Neural cell (in vitro differentiated cells): Measurements from ENCODE around the gene C1GALT1. TPM values are rescaled to one million over a fixed set of nuclear protein-coding genes. Genes with fewer than 3 reads are reported as not detected.

Experiments
- H2AFZ ChIP-seq: fragments of 200-600, 300-800 bp; sonication (generic), shearing (Covaris generic); 2 replicates; pipeline ENCODE4 v1.6.0; 2014; ENCODE audit warnings: low read depth, mild to moderate bottlenecking, antibody characterized with exemption, low read length, moderate library complexity
- H3F3A ChIP-seq: fragments of 200-600 bp; shearing (Covaris generic); 2 replicates; pipeline ENCODE4 v1.6.1; 2016; ENCODE audit warnings: mild to moderate bottlenecking, moderate library complexity, mixed read lengths, antibody characterized with exemption, low read length; ENCODE audit not compliant: insufficient read depth, poor library complexity, severe bottlenecking
- H3K27ac ChIP-seq: fragments of 200-600, 300-800 bp; sonication (generic), shearing (Covaris generic); 2 replicates; pipeline ENCODE4 v1.5.1; 2014; ENCODE audit warnings: mild to moderate bottlenecking, low read length, moderate library complexity
- H3K27me3 ChIP-seq: fragments of 300-800, 200-600 bp; sonication (generic), shearing (Covaris generic); 2 replicates; pipeline ENCODE4 v1.6.0; 2014; ENCODE audit warnings: mild to moderate bottlenecking, low read depth, low read length, moderate library complexity; ENCODE audit not compliant: insufficient read depth
- H3K36me3 ChIP-seq: fragments of 300-800, 200-600 bp; sonication (generic), shearing (Covaris generic); 2 replicates; pipeline ENCODE4 v1.5.1; 2014; ENCODE audit warnings: mild to moderate bottlenecking, antibody characterized with exemption, low read length, moderate library complexity; ENCODE audit not compliant: insufficient read depth
- H3K4me2 ChIP-seq: fragments of 300-800, 200-600 bp; sonication (generic), shearing (Covaris generic); 2 replicates; pipeline ENCODE4 v1.6.0; 2014; ENCODE audit warnings: mild to moderate bottlenecking, low read length
- H3K4me3 ChIP-seq: fragments of 300-800, 200-600 bp; sonication (generic), shearing (Covaris generic); 2 replicates; pipeline ENCODE4 v1.5.1; 2014; ENCODE audit warnings: mild to moderate bottlenecking, low read length, moderate library complexity
- H3K79me2 ChIP-seq: fragments of 200-600 bp; shearing (Covaris generic); replicated peaks from 2 replicates; pipeline ENCODE4 v1.6.0; 2014; ENCODE audit warnings: mild to moderate bottlenecking, low read length, moderate library complexity; ENCODE audit not compliant: insufficient read depth
- H3K9ac ChIP-seq: fragments of 300-800, 200-600 bp; sonication (generic), shearing (Covaris generic); 2 replicates; pipeline ENCODE4 v1.6.1; 2016; ENCODE audit warnings: mild to moderate bottlenecking, low read length, mixed read lengths
- H3K9me2 ChIP-seq: fragments of 200-600 bp; shearing (Covaris generic); 2 replicates; pipeline ENCODE4 v1.6.1; 2016; ENCODE audit warnings: mild to moderate bottlenecking, low read length, mixed read lengths; ENCODE audit not compliant: insufficient read depth
- H3K9me3 ChIP-seq: fragments of 200-600, 300-800 bp; sonication (generic), shearing (Covaris generic); 2 replicates; pipeline ENCODE4 v1.6.1; 2016; ENCODE audit warnings: mild to moderate bottlenecking, mixed run types, low read length, moderate library complexity, mixed read lengths
- H4K20me1 ChIP-seq: fragments of 200-600 bp; shearing (Covaris generic); 2 replicates; pipeline ENCODE4 v1.6.1; 2016; ENCODE audit warnings: mild to moderate bottlenecking, mixed run types; ENCODE audit not compliant: insufficient read depth
- CTCF ChIP-seq: fragments of 450-650 bp; IDR thresholded peaks from 2 replicates; pipeline ENCODE4 v1.5.1; 2014; ENCODE audit warnings: antibody characterized with exemption, mild to moderate bottlenecking, moderate library complexity; ENCODE audit not compliant: poor library complexity, severe bottlenecking
- EP300 ChIP-seq: fragments of 450-650 bp; conservative IDR thresholded peaks from 2 replicates; pipeline ENCODE4 v1.6.1; 2014; ENCODE audit warnings: antibody characterized with exemption, mild to moderate bottlenecking, moderate library complexity; ENCODE audit not compliant: poor library complexity, severe bottlenecking
- EZH2 ChIP-seq: fragments of 200-600, 300-800 bp; shearing (Covaris generic), sonication (generic); IDR thresholded peaks from 2 replicates; pipeline ENCODE4 v1.6.1; 2014; ENCODE audit warnings: antibody characterized with exemption, low read length, borderline replicate concordance, mild to moderate bottlenecking; ENCODE audit not compliant: insufficient read depth, poor library complexity, severe bottlenecking
- MXI1 ChIP-seq: fragments of 450-650 bp; conservative IDR thresholded peaks from 2 replicates; pipeline ENCODE4 v1.6.1; 2014; ENCODE audit warnings: antibody characterized with exemption, mild to moderate bottlenecking; ENCODE audit not compliant: poor library complexity, severe bottlenecking
- POLR2AphosphoS5 ChIP-seq: IDR thresholded peaks from 2 replicates; pipeline ENCODE4 v1.6.1; 2012
- RAD21 ChIP-seq: fragments of 450-650 bp; conservative IDR thresholded peaks from 2 replicates; pipeline ENCODE4 v1.6.1; 2014; ENCODE audit warnings: antibody characterized with exemption, mild to moderate bottlenecking, moderate library complexity
- REST ChIP-seq: IDR thresholded peaks from 2 replicates; pipeline ENCODE4 v1.6.1; 2012; ENCODE audit warnings: borderline replicate concordance
- SMC3 ChIP-seq: fragments of 450-650 bp; conservative IDR thresholded peaks from 2 replicates; pipeline ENCODE4 v1.6.1; 2014; ENCODE audit warnings: antibody characterized with exemption, mild to moderate bottlenecking, moderate library complexity; ENCODE audit not compliant: poor library complexity
- TAF1 ChIP-seq: IDR thresholded peaks from 2 replicates; pipeline ENCODE4 v1.6.1; 2012; ENCODE audit warnings: low read depth
- polyA plus RNA-seq: library from polyadenylated mRNA; depleted of rRNA; stranded (reverse); fragments of >200 nt; gene quantifications from 2 replicates; pipeline ENCODE4 v1.2.3, GENCODE V29; 2014

C1GALT1 gene
- polyA plus RNA-seq, 1 donor from 2014 or later, result 25.0 TPM

- no peak overlapping the region for H3K4me3 ChIP-seq
- H3K27ac ChIP-seq, result no peak overlapping the region
- H3K9me2 ChIP-seq, result no peaks in the 10 kb centered on the region
- H3K79me2 ChIP-seq, result no peaks in the 10 kb centered on the region
- no peaks in the 10 kb centered on the region for H4K20me1 ChIP-seq
- no peaks in the 10 kb centered on the region for H3K9me3 ChIP-seq
- H3K4me2 ChIP-seq, result no peak overlapping the region
- TF ChIP-seq SMC3, result no peak
- TF ChIP-seq CTCF, result no peak
- TF ChIP-seq MXI1, result no peak
- no peak for TF ChIP-seq REST
- TF ChIP-seq TAF1, result no peak
- no peak for TF ChIP-seq POLR2AphosphoS5
- TF ChIP-seq RAD21, result no peak
- TF ChIP-seq EZH2, result no peak
- no peak for TF ChIP-seq EP300
- no peak overlapping the region for H2AFZ ChIP-seq
- H3K36me3 ChIP-seq, result no peaks in the 10 kb centered on the region
- no peaks in the 10 kb centered on the region for H3F3A ChIP-seq
- H3K27me3 ChIP-seq, result no peaks in the 10 kb centered on the region
- no peak overlapping the region for H3K9ac ChIP-seq
Observed at GRCh38 chr7:7214398-7215347, 32.3 kb downstream of the C1GALT1 start.

- no peak for TF ChIP-seq EP300
- TF ChIP-seq CTCF, result no peak
- no peak for TF ChIP-seq EZH2
- Histone ChIP-seq H3K9me2 (no peaks in the 10 kb centered on the region), H2AFZ (no peak overlapping the region), H3K9ac (no peak overlapping the region), H3K36me3 (no peaks in the 10 kb centered on the region), H3K27ac (no peak overlapping the region), H3K4me2 (no peak overlapping the region), H3K79me2 (no peaks in the 10 kb centered on the region), H3F3A (no peaks in the 10 kb centered on the region), H4K20me1 (no peaks in the 10 kb centered on the region), H3K4me3 (no peak overlapping the region), H3K9me3 (no peaks in the 10 kb centered on the region), H3K27me3 (no peaks in the 10 kb centered on the region)
Observed at GRCh38 chr7:7216279-7216678, 33.9 kb downstream of the C1GALT1 start.
